Measurements from ENCODE around the gene CDCA5. TPM values are rescaled to one million over a fixed set of nuclear protein-coding genes. Genes with fewer than 3 reads are reported as not detected.

CDCA5 gene
- polyA plus RNA-seq (ENCODE audit: insufficient read length) = 23.1 TPM
- long read RNA-seq, donor 1, transcript CDCA5-201 (6 exons, 2,587 nt) = major isoform, 5 of 8 reads
- long read RNA-seq, donor 1, partial matches to known transcripts = 0 of 8 reads
- long read RNA-seq, donor 1, other reads (novel, unspliced or antisense) = 0 of 8 reads
- long read RNA-seq, donor 2, partial matches to known transcripts = 0 of 3 reads
- long read RNA-seq, donor 2, other reads (novel, unspliced or antisense) = 0 of 3 reads
- long read RNA-seq, donor 3, partial matches to known transcripts = 74 of 81 reads
- long read RNA-seq, donor 3, other reads (novel, unspliced or antisense) = 0 of 81 reads
- long read RNA-seq, donor 4 = 0 reads
- long read RNA-seq, donor 5, transcript CDCA5-201 (6 exons, 2,587 nt) = major isoform, 11 of 12 reads
- long read RNA-seq, donor 5, partial matches to known transcripts = 0 of 12 reads
- long read RNA-seq, donor 5, other reads (novel, unspliced or antisense) = 0 of 12 reads
- long read RNA-seq, donor 6, transcript CDCA5-201 (6 exons, 2,587 nt) = major isoform, 10 of 14 reads
- long read RNA-seq, donor 6, partial matches to known transcripts = 0 of 14 reads
- long read RNA-seq, donor 6, other reads (novel, unspliced or antisense) = 0 of 14 reads
- long read RNA-seq, donor 7, partial matches to known transcripts = 0 of 10 reads
- long read RNA-seq, donor 7, other reads (novel, unspliced or antisense) = 0 of 10 reads
- long read RNA-seq, donor 8, partial matches to known transcripts = 0 of 2 reads
- long read RNA-seq, donor 8, other reads (novel, unspliced or antisense) = 0 of 2 reads

- DNase-seq = peak; percentile 96
Measured at GRCh38 chr11:65083834-65084597, at the start of gene CDCA5, which contains the start of gene ZFPL1. CDCA5 (minus strand) TSS chr11:65084040; CDS start chr11:65083978, 62 bp downstream. ZFPL1 (plus strand) TSS chr11:65084222; CDS start chr11:65084699, 477 bp downstream.

GRCh38 chr11:65132988-65133700 is 49.3 kb upstream of the CDCA5 start:
- no peak for DNase-seq

- no peak for DNase-seq
Measured at GRCh38 chr11:65132238-65132987, 48.6 kb upstream of the CDCA5 start.

DNA sequence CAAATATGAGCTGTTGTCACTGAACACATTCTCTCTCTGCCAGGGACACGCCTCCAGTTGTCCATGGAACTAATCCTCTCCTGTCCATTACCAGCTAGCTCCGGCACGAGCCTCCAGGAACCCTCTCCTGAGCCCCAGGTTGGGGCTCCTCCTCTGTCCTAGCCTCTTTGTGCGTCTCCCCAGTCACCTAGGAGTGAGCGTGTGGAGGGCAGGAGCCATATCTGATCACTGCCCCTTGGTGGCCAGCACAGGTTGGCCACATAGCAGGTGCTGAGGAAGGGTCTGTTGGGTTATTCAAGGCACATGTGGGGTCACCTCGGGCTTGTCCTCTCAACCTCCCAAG is 48.0 kb upstream of the CDCA5 start:
- DNase-seq = no peak

DNA sequence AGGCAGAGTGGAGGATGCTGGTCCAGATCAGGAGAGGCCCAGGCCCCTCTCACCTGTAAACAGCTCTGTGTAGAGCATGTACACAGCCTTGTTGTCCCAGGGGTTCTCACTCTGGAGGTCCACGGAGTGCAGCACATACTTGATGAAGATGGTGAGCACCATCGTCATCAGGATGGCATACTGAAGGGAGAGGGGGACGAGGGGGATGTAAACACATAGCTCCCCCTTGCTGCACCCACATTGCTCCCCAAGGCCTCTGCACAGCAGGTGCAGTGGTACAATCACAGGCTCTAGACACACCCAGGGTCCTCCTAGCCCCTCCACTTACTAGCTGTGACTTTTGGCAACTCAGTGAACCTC is 47.6 kb upstream of the CDCA5 start:
- DNase-seq = no peak

GRCh38 chr11:65130631-65131416 is 47.0 kb upstream of the CDCA5 start:
- no peak for DNase-seq

GRCh38 chr11:65129649-65130441 is 46.0 kb upstream of the CDCA5 start:
- DNase-seq = no peak

GRCh38 chr11:65128182-65129145 is 44.6 kb upstream of the CDCA5 start:
- no peak for DNase-seq

DNA sequence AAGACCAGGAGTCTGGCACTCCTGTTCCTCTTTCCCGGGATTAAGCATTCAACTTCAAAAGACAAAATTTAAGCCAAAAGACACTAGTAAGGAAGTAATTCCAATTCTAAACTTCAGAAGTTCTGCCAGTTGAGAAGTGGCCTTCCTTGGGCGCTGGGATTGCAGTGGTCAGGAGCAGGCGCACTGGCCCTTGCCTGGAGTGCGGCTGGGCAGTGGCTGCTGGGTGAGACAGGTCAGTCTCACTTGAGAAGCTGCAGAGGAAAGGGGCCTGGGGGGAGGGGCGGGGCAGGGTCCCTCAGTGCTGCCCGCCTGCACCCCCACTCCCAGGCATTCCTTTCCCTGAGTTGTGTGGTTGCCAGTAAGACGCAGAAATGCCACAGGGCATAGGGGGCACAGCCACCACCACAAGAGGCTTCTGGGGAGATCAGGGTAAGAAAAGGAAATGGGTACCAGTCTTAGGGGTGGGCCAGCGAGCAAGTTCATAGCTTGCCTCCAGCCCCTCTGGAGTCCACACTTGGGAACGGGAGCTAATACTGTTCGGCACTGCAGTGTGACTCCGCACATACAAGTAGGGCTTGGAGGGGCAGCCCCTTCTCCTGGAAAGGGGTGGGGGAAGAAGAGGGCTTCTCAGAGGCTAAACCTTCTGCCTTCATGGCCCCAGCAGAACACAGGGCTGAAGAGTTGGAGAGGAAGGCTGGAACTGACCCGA is 43.8 kb upstream of the CDCA5 start:
- no peak for DNase-seq

DNA sequence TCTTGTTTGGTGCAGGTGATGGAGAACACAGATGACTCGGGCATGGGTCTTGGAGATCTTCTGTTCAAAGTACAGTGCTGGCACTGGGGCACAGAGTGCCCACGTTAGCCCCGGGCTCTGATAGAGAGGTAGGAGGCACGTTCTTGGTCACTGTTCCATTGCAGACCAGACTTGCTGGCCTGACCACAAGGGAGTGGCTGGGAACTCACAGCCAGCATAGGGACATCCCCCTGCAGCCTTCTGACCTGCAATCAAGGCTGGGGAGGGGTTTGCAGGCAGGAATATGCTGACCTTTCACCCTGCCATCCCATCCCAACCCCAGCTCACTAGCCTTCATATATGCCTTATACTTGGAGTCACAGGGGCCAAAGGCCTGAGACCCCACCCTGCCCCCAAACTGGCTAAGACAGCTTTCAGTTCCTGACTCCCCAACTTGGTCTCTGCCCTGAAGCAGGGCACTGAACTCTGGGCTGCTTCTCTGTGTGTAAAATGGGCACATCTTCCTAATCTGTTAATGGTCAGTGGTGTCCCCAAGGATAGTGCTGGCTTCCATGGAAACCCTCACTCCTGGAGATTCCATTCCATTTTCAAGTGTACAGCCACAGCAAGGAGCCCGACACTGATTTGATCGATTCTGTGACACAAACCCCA is 42.9 kb upstream of the CDCA5 start:
- no peak for DNase-seq

DNA sequence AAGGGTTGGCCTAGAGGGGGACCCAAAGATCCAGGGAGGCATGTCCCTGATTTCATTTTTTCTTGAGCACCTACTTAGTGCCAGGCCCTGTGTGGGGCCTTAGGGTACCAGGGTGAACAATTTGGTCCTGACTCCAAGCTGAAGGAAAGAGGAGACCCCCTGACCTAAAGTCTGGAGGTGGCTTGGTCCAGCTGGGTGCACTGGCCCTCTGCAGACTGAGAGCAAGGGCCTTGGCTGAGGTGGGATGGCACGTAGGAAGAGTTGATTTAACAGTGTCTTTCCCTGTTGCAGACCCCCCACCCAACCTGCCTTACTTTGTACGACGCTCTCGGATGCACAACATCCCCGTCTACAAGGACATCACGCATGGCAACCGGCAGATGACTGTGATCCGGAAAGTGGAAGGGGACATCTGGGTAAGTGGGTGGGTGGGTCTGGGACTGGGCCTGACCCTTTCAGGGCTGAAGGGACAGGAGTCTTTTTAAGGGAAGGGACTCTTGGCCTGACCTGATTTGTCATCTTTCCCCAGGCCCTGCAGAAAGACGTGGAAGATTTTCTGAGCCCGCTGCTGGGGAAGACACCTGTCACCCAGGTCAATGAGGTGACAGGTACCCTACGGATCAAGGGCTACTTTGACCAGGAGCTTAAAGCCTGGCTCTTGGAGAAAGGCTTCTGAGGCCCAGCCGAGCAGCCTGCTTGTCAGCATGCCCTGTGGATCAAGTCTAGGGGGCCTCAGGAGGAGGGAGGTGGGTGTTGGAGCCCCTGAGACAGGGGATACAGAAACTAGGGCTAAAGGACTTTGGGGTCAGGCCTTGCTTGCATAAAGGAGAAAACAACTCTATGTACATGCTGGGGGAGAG is 41.6 kb upstream of the CDCA5 start:
- no peak for DNase-seq

DNA sequence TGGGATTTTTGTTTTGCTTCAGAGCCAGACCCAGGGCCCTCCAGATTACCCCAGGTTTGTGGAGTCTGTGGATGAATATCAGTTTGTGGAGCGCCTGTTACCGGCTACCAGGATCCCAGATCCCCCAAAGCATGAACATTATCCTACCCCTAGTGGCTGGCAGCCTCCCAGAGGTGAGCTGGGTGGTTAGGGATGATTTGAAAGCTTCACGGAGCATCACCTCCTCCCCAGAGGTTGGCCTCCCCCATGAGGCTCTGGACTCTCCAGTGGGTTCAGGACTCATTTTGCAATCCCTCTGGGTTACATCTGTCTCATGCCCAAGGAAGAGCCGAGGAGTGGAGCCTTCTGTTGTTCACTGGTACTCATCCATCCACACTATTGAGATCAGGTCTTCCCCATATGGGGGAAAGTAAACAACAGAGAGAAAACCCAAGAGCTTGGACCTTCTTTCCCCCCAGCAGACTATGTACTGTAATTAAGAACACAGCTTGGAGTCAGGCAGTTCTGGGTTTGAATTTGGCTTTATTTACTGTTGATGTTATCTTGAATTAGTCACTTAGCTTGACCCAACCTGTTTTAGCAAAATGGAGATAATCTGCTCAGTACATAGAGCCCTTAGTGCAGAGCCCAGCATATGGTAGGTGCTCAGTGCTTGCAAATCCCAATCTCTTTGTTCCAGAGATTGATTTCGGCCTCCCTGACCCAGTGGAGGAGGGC is 40.8 kb upstream of the CDCA5 start:
- no peak for DNase-seq

- DNase-seq = peak; percentile 95
Measured at GRCh38 chr11:65121865-65122696, 38.2 kb upstream of the CDCA5 start, which contains the start of the genes FAU and MRPL49. FAU (minus strand) TSS chr11:65122134; CDS start chr11:65121813, 321 bp downstream. MRPL49 (plus strand) TSS chr11:65122321; CDS start chr11:65122347, 26 bp downstream.

GRCh38 chr11:65121447-65121864 is 37.6 kb upstream of the CDCA5 start:
- DNase-seq = no peak
